ENCODE measurements around the gene ZNF319. TPM values are rescaled to one million over a fixed set of nuclear protein-coding genes. Genes with fewer than 3 reads are reported as not detected.

Gene ZNF319
- total RNA-seq, 1 donor from 2014 or later = 11.0 TPM

DNA sequence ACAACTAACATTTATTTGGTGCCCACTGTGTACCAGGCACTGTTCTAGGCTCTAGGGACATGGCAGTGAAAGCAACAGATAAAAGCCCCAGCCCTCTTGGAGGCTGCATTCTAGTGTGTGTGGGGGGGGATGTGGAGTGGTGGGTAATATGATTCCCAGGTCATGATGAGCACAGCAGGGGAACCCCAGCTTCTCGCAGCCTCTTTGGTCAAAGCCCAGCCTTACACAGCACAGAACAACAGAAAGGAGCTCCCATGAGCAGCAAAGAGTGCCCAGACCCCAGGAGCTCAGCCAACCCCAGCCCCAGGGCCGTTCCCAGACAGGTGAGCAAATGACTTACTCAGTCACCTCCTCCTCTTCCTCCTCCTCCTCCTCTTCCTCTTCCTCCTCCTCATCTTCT is 51.5 kb downstream of the ZNF319 start:
- intact Hi-C loops (cut with DNase I) = no loop called here
- Histone ChIP-seq H3K9me3 (no peaks in the 10 kb centered on the region), H3K4me1 (peaks cover 3% of the 10 kb centered on the region), H3K27me3 (ENCODE audit: low read depth) (no peaks in the 10 kb centered on the region), H3K27ac (no peak overlapping the region), H3K36me3 (no peaks in the 10 kb centered on the region), H3K4me3 (no peak overlapping the region)
- ATAC-seq (no peak), DNase-seq (no peak)
- TF ChIP-seq, protein P1, sequence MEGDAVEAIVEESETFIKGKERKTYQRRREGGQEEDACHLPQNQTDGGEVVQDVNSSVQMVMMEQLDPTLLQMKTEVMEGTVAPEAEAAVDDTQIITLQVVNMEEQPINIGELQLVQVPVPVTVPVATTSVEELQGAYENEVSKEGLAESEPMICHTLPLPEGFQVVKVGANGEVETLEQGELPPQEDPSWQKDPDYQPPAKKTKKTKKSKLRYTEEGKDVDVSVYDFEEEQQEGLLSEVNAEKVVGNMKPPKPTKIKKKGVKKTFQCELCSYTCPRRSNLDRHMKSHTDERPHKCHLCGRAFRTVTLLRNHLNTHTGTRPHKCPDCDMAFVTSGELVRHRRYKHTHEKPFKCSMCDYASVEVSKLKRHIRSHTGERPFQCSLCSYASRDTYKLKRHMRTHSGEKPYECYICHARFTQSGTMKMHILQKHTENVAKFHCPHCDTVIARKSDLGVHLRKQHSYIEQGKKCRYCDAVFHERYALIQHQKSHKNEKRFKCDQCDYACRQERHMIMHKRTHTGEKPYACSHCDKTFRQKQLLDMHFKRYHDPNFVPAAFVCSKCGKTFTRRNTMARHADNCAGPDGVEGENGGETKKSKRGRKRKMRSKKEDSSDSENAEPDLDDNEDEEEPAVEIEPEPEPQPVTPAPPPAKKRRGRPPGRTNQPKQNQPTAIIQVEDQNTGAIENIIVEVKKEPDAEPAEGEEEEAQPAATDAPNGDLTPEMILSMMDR (IDR thresholded peaks at IDR 0.05) = no peak

DNA sequence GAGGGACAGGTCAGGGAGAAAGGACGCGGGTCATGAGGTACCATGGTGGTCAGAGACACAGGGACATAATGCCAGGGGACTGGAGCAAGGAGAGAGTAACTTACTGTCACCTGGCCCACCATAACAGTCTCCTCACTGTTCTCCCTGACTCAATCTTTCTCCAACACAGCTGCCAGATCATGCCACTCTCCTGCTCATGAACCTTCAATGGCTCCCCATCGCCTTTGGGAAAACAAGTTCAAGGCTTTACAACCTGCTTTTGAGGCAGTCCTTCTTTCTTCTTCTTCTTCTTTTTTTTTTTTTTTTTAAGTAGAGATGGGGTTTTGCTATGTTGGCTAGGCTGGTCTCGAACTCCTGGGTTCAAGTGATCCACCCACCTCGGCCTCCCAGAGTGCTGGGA is 52.4 kb downstream of the ZNF319 start:
- intact Hi-C loops (cut with DNase I) = no loop called here
- TF ChIP-seq, protein P1 (IDR thresholded peaks at IDR 0.05) = no peak

DNA sequence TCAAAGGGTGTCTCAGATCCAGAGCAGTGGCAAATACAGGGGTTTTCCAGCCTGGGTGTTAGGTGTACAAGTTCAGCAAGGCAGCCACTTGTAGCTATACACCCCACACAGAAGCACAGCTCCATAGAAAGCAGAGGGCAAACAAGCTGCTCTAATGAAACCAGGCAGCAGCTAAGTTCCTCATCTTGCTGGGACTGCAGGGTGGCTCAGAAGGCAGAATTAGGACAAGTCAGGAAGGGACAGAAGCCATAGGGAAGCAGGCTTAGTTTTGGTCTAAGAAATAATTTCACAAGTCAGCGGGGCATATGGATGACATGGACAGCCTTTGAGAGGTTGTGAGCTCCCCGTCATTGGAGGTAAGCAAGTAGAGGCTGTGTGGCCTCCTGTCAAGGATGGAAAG is 53.2 kb downstream of the ZNF319 start:
- H3K4me1 ChIP-seq = no peaks in the 10 kb centered on the region
- intact Hi-C loops (cut with DNase I) = no loop called here
- H3K27me3 ChIP-seq (ENCODE audit: low read depth) = no peaks in the 10 kb centered on the region
- no peak overlapping the region for H3K4me3 ChIP-seq
- H3K36me3 ChIP-seq = no peaks in the 10 kb centered on the region
- ATAC-seq = no peak
- no peak overlapping the region for H3K27ac ChIP-seq
- TF ChIP-seq, protein P1 (IDR thresholded peaks at IDR 0.05) = no peak
- no peak for DNase-seq
- no peaks in the 10 kb centered on the region for H3K9me3 ChIP-seq

More for the DNA sequence above, 52.4 kb downstream of the ZNF319 start:
- no peaks in the 10 kb centered on the region for H3K9me3 ChIP-seq
- H3K27me3 ChIP-seq (ENCODE audit: low read depth) = no peaks in the 10 kb centered on the region
- H3K4me1 ChIP-seq = peaks cover 3% of the 10 kb centered on the region
- H3K27ac ChIP-seq = no peak overlapping the region
- no peaks in the 10 kb centered on the region for H3K36me3 ChIP-seq
- no peak for ATAC-seq
- H3K4me3 ChIP-seq = no peak overlapping the region
- DNase-seq = no peak

DNA sequence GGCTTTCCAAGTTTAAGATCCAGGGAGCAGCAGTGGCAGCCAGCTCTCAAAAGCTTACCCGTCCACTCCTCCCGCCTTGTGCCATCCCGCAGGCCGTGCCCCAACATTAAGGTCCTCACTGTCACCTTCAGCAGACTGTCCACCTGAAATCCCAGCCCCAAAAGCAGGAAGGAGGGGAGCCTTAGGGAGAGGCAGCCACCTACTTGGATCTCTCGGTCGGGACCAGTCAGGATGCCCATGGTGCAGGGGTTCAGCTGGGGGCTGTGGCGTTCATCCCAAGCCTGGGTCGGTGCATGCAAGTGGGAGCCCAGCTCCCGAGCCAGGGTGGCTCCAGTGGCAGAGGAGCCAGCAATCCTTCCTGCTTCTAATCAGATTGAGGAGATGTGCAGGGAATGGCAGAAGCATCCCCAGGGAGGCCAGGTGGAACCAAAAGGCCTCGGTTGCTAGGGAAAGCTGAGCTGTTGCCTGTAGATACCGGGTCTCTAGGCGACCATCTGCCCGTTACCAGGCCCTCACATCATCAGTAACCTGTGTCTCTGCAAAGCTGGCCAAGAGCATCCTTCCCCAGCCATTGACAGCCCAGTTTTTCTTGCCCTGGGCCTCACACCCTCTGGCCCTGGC is 54.2 kb downstream of the ZNF319 start:
- TF ChIP-seq, protein P1 (IDR thresholded peaks at IDR 0.05) = no peak
- Histone ChIP-seq H3K4me1 (peaks cover 4% of the 10 kb centered on the region), H3K27ac (no peak overlapping the region), H3K36me3 (no peaks in the 10 kb centered on the region), H3K9me3 (no peaks in the 10 kb centered on the region), H3K27me3 (ENCODE audit: low read depth) (no peaks in the 10 kb centered on the region), H3K4me3 (no peak overlapping the region)
- intact Hi-C loops (cut with DNase I) = no loop called here
- DNase-seq (no peak), ATAC-seq (no peak)

DNA sequence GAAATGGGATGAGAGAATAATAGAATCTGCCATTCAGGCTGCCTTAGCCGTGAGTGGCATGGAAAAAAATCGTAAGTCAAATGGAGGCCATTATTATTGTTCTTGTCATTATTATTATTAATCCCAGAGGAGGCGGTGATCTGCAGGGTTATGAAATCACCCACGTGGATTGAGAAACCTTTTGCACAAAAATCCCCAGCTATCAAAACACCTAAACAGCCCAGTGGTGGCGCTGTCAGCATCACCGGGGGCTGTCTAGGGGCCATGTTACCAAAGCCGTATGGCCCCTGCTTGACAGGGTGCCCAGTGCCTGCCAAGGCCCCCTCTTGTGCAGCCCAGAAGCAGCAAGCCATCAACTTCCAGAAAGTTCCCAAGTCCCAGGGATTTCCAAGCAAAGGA is 54.7 kb downstream of the ZNF319 start:
- ATAC-seq = no peak
- intact Hi-C loops (cut with DNase I) = no loop called here
- H3K27ac ChIP-seq = no peak overlapping the region
- DNase-seq = no peak
- peaks cover 9% of the 10 kb centered on the region for H3K4me1 ChIP-seq
- H3K9me3 ChIP-seq = no peaks in the 10 kb centered on the region
- H3K27me3 ChIP-seq (ENCODE audit: low read depth) = no peaks in the 10 kb centered on the region
- H3K36me3 ChIP-seq = no peaks in the 10 kb centered on the region
- TF ChIP-seq, protein P1 (IDR thresholded peaks at IDR 0.05) = no peak
- no peak overlapping the region for H3K4me3 ChIP-seq
